Lower lobe of right lung (tissue), 2 donors: Measurements from ENCODE around the gene AUTS2. TPM values are rescaled to one million over a fixed set of nuclear protein-coding genes. Genes with fewer than 3 reads are reported as not detected.
"Not testable (repeated sequence)": the region's sequence is repeated elsewhere in the genome, so short reads cannot be mapped to it uniquely, and the experiment has no call there.

Experiments used
- ATAC-seq, 2 donors: fragments of 200-7000 bp; cut with Tn5 transposase; one replicate each; pipeline ENCODE4 v1.9.1; 2020 to 2022; ENCODE audit warnings: mild to moderate bottlenecking in 2 of 2, moderate library complexity in 2 of 2
- DNase-seq: peaks from one replicate; pipeline ENCODE4 v3.0.0-alpha.2; 2020
- H3K27ac ChIP-seq: fragments of 200-600 bp; one replicate; pipeline ENCODE4 v1.8.0; 2022
- H3K27me3 ChIP-seq: fragments of 200-600 bp; one replicate; pipeline ENCODE4 v1.8.0; 2022; ENCODE audit warnings: low read depth
- H3K36me3 ChIP-seq: fragments of 200-600 bp; one replicate; pipeline ENCODE4 v1.8.0; 2022; ENCODE audit warnings: mild to moderate bottlenecking
- H3K4me1 ChIP-seq: fragments of 200-600 bp; one replicate; pipeline ENCODE4 v1.8.0; 2022
- H3K4me3 ChIP-seq: fragments of 200-600 bp; one replicate; pipeline ENCODE4 v1.8.0; 2022; ENCODE audit warnings: mild to moderate bottlenecking
- H3K9me3 ChIP-seq: fragments of 200-600 bp; one replicate; pipeline ENCODE4 v1.8.0; 2022
- intact Hi-C: fragments of 100-400 bp; cut with DNase I; formaldehyde crosslinking; loops from one replicate; pipeline ENCODE4 v1.11.0; 2022
- total RNA-seq: library from RNA; stranded (reverse); fragmentation: NEBNext Ultra II Directional; extraction: Animal tissue kit (Norgen Biotek cat#: 25700); gene quantifications from one replicate; pipeline ENCODE4 v1.2.1, GENCODE V29; 2021
- TF ChIP-seq, protein P1 (sequence below): fragments of 200-600 bp; IDR thresholded peaks from one replicate; pipeline ENCODE4 v1.8.0; 2022; ENCODE audit warnings: antibody characterized with exemption, mild to moderate bottlenecking
- donor health status: DM: no; HTN: yes; CAD: no; lungs with severe emphysema.

AUTS2 gene
- total RNA-seq, 1 donor from 2014 or later: 45.7 TPM

DNA sequence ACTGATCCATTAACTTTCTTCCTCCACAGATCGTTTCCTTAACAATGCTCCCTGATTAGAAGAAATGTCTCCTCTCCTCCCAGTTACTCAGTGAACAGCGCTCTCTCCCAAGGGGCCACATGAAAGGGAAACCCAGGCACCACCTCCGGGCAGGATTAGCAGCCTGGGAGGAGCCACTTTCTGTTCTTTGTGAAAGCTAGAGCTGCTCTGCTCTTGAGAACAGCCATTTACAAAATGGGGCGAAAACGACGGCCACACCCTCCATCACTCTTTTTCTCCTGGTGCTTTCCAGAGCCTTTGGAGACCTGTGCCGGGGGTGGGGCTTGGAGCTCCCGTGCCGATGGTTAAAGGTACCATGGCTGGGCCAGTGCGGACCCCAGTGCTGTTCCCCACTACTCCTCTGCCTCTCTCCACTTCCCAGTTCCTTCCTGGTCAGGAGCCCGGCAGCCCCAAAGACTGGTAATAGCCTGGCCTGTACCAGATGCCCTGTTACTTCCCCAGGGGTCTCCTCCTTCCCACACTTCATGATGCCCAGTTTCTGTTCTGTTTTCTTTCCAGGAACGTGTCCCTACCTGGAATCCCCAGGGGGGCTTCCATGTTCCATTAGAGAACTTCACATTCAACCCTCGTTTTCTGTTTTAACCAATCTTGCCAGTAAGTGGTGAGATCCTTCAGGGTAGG is 1130.7 kb downstream of the AUTS2 start:
- intact Hi-C loops: no loop called here
- H3K36me3 ChIP-seq: no peaks in the 10 kb centered on the region
- TF ChIP-seq, protein P1, sequence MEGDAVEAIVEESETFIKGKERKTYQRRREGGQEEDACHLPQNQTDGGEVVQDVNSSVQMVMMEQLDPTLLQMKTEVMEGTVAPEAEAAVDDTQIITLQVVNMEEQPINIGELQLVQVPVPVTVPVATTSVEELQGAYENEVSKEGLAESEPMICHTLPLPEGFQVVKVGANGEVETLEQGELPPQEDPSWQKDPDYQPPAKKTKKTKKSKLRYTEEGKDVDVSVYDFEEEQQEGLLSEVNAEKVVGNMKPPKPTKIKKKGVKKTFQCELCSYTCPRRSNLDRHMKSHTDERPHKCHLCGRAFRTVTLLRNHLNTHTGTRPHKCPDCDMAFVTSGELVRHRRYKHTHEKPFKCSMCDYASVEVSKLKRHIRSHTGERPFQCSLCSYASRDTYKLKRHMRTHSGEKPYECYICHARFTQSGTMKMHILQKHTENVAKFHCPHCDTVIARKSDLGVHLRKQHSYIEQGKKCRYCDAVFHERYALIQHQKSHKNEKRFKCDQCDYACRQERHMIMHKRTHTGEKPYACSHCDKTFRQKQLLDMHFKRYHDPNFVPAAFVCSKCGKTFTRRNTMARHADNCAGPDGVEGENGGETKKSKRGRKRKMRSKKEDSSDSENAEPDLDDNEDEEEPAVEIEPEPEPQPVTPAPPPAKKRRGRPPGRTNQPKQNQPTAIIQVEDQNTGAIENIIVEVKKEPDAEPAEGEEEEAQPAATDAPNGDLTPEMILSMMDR: no peak
- peak overlapping the region; percentile 7 for H3K4me3 ChIP-seq
- DNase-seq (no peak), ATAC-seq (peak; percentile 60 to 70)
- H3K4me1 ChIP-seq: peaks cover 9% of the 10 kb centered on the region
- no peaks in the 10 kb centered on the region for H3K9me3 ChIP-seq
- H3K27ac ChIP-seq: peak overlapping the region; percentile 77
- no peaks in the 10 kb centered on the region for H3K27me3 ChIP-seq

DNA sequence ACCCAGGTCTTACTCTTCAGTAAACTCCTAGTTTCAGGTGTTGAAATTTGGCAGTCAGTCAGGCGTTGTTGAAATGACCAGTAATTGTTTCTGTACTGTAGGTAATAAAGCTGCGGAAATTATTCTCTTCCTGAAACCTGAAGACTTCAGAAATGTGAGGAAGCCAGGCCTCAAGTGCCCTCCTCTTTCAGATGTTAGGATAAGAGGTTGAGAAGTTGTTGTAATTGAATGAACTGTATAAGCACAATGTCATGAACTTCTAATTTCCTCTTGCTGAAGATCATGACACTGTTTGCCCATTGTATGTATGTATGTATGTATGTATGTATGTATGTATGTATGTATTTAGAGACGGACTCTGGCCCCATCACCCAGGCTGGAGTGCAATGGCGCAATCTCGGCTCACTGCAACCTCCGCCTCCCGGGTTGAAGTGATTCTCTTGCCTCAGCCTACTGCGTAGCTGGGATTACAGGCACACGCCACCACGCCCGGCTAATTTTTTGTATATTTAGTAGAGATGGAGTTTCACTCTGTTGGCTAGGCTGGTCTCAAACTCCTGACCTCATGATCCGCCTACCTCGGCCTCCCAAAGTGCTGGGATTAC is 1131.4 kb downstream of the AUTS2 start:
- H3K4me1 ChIP-seq, H3K36me3 ChIP-seq, intact Hi-C loops, H3K27me3 ChIP-seq, H3K9me3 ChIP-seq, H3K4me3 ChIP-seq: not testable (repeated sequence)
- DNase-seq: peak; percentile 71
- H3K27ac ChIP-seq: peak overlapping the region; percentile 77
- ATAC-seq: peak; percentile 88

DNA sequence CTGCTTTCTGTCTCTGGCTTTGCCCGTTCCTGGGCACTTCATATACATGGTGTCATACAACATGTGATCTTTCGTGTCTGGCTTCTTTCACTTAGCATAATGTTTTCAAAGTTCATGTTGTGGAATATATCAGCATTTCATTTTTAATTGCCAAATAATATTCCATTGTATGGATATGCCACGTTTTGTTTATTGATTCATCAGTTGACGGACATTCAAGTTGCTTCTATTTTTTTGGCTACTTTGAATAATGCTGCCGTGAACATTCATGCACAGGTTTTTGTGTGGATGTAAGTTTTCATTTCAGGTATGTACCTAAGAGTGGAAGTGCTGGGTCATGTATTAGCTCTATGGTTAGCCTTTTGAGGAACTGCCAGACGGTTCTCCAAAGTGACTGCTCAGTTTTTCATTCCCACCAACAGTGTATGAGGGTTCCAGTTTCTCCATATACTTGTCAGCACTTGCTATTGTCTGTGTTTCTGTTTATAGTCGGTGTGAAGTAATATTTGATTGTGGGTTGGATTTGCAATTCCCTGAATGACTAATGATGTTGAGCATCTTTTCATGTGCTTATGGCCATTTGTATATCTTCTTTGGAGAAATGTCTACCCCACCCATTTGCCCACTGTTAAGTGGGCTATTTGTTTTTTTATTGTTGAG is 1132.3 kb downstream of the AUTS2 start:
- ATAC-seq: no peak
- H3K27me3 ChIP-seq: no peaks in the 10 kb centered on the region
- no peaks in the 10 kb centered on the region for H3K36me3 ChIP-seq
- no peak for DNase-seq
- intact Hi-C loops: no loop called here
- peak overlapping the region; percentile 46 for H3K27ac ChIP-seq
- TF ChIP-seq, protein P1: no peak
- H3K9me3 ChIP-seq: no peaks in the 10 kb centered on the region
- H3K4me1 ChIP-seq: peaks cover 10% of the 10 kb centered on the region
- H3K4me3 ChIP-seq: no peak overlapping the region

DNA sequence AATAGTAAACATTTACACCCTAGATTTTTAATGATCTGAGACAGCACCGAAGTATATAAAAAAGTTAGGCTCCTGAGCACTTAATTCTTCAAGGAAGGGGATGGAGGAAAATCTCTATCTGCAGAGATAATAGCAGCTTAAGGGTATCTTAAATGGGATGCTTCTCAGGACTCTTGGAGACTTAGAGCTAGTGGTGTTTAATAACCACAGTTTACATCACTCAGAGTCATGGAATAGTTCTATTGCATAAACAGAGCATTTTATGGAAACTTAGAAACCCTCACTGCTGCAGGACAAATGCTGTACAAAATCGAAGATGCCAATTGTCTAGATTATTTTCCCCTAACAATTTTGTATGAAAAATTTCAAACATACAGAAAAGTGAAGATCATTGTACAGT is 1134.8 kb downstream of the AUTS2 start:
- Histone ChIP-seq H3K4me3 (no peak overlapping the region), H3K9me3 (no peaks in the 10 kb centered on the region), H3K27ac (no peak overlapping the region), H3K27me3 (no peaks in the 10 kb centered on the region), H3K36me3 (no peaks in the 10 kb centered on the region), H3K4me1 (peaks cover 32% of the 10 kb centered on the region)
- intact Hi-C loops: no loop called here
- TF ChIP-seq, protein P1: no peak
- ATAC-seq (no peak), DNase-seq (no peak)

DNA sequence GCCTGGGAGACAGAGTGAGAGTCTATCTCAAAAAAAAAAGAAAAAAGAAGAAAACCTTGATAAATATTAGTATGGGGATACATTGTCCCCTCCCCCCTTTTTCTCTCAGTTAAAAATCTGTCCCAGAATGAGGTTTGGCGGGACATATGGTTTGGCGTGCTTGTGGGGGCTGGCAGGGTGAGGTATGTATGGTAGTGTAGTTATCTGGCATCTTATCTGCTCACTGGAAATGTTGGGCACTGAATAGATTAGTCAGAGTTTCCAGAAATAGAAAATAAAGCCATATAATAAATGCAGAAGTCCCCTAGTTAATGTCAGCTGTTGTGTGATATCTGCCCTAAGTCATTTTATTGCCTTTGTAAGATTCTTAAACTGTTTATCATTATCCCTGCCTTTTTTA is 1136.1 kb downstream of the AUTS2 start:
- Histone ChIP-seq H3K36me3 (no peaks in the 10 kb centered on the region), H3K9me3 (no peaks in the 10 kb centered on the region), H3K27ac (no peak overlapping the region), H3K4me3 (no peak overlapping the region), H3K4me1 (peaks cover 36% of the 10 kb centered on the region), H3K27me3 (no peaks in the 10 kb centered on the region)
- DNase-seq: no peak
- no peak for ATAC-seq
- intact Hi-C loops: no loop called here
- TF ChIP-seq, protein P1: no peak

DNA sequence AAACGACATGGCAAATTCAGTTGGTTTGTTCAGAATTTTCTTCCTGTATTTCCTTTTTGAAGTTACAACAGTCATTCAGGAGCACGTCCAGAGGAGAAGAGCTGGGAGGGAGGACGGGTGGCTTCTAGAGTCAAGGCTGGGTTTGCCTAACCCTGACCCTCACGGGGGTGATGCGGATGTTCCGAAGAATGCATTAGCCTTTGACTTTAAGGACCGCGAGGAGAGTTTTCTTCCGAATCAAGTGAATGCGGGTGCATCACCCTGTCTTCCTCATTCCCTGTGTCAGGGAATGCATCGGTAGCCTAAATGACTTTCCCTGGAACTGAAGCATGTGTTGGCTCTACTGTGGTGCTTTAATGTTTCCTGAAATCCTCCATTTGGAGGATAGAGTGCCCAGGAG is 1137.0 kb downstream of the AUTS2 start:
- peaks cover 43% of the 10 kb centered on the region for H3K4me1 ChIP-seq
- ATAC-seq (no peak), DNase-seq (no peak)
- H3K9me3 ChIP-seq: no peaks in the 10 kb centered on the region
- no peaks in the 10 kb centered on the region for H3K36me3 ChIP-seq
- no peak overlapping the region for H3K4me3 ChIP-seq
- no peak overlapping the region for H3K27ac ChIP-seq
- TF ChIP-seq, protein P1: no peak
- intact Hi-C loops: no loop called here
- no peaks in the 10 kb centered on the region for H3K27me3 ChIP-seq
